Brain microvascular endothelial cell (primary cell): Measurements from ENCODE around the gene DYNC1H1.

ENCODE experiments used
- DNase-seq: peaks from one replicate; pipeline ENCODE4 v3.0.0-alpha.2; 2020
- H3K27ac ChIP-seq: fragments of 250-450 bp; sonication (Bioruptor Pico); 2 replicates; pipeline ENCODE4 v1.5.1; 2020; ENCODE audit warnings: mild to moderate bottlenecking, moderate library complexity
- H3K27me3 ChIP-seq: fragments of 250-450 bp; sonication (Bioruptor Pico); replicated peaks from 2 replicates; pipeline ENCODE4 v1.5.1; 2020; ENCODE audit warnings: mild to moderate bottlenecking
- H3K36me3 ChIP-seq: fragments of 250-450 bp; sonication (Bioruptor Pico); replicated peaks from 2 replicates; pipeline ENCODE4 v1.5.1; 2020; ENCODE audit warnings: mild to moderate bottlenecking
- H3K4me3 ChIP-seq: 2 replicates; pipeline ENCODE4 v1.5.1; 2011; ENCODE audit warnings: low read depth, mild to moderate bottlenecking, control low read depth, low read length, moderate library complexity
- CTCF ChIP-seq: IDR thresholded peaks from 2 replicates; pipeline ENCODE4 v1.5.1; 2011; ENCODE audit warnings: low read depth, mild to moderate bottlenecking, moderate library complexity, low read length, control low read depth, inconsistent platforms; ENCODE audit errors: missing control alignments
- in situ Hi-C: cut with HindIII; loops from 2 replicates; pipeline ENCODE4 v1.10.0; 2017; ENCODE audit warnings: low sequenced_read_pairs, low pct_ligation_motif_present

Gene DYNC1H1

GRCh38 chr14:102000902-102001301, 36.5 kb downstream of the DYNC1H1 start:
- TF ChIP-seq CTCF: no peak
- Histone ChIP-seq H3K27me3 (no peaks in the 10 kb centered on the region), H3K36me3 (peaks cover 89% of the 10 kb centered on the region), H3K4me3 (no peak overlapping the region), H3K27ac (no peak overlapping the region)
- in situ Hi-C loops: no loop called here
- DNase-seq: no peak

GRCh38 chr14:102005336-102005735, 41.0 kb downstream of the DYNC1H1 start:
- H3K4me3 ChIP-seq: no peak overlapping the region
- in situ Hi-C loops: no loop called here
- TF ChIP-seq CTCF: no peak
- H3K27ac ChIP-seq: no peak overlapping the region
- DNase-seq: no peak
- H3K36me3 ChIP-seq: peaks cover 93% of the 10 kb centered on the region
- no peaks in the 10 kb centered on the region for H3K27me3 ChIP-seq

- H3K36me3 ChIP-seq: peaks cover 96% of the 10 kb centered on the region
- H3K4me3 ChIP-seq: no peak overlapping the region
- no peak overlapping the region for H3K27ac ChIP-seq
- no peak for TF ChIP-seq CTCF
- in situ Hi-C loops: no loop called here
- DNase-seq: no peak
- H3K27me3 ChIP-seq: no peaks in the 10 kb centered on the region
Observed at GRCh38 chr14:102007916-102008418, 43.6 kb downstream of the DYNC1H1 start.

GRCh38 chr14:102008891-102009290, 44.5 kb downstream of the DYNC1H1 start:
- DNase-seq: no peak
- peaks cover 94% of the 10 kb centered on the region for H3K36me3 ChIP-seq
- no peak for TF ChIP-seq CTCF
- H3K4me3 ChIP-seq: no peak overlapping the region
- in situ Hi-C loops: no loop called here
- H3K27me3 ChIP-seq: no peaks in the 10 kb centered on the region
- H3K27ac ChIP-seq: no peak overlapping the region

GRCh38 chr14:102011631-102012030, 47.3 kb downstream of the DYNC1H1 start:
- DNase-seq: no peak
- H3K4me3 ChIP-seq: no peak overlapping the region
- in situ Hi-C loops: no loop called here
- no peak for TF ChIP-seq CTCF
- no peak overlapping the region for H3K27ac ChIP-seq
- H3K36me3 ChIP-seq: peaks cover 96% of the 10 kb centered on the region
- no peaks in the 10 kb centered on the region for H3K27me3 ChIP-seq

GRCh38 chr14:102012336-102012735, 48.0 kb downstream of the DYNC1H1 start:
- H3K4me3 ChIP-seq: no peak overlapping the region
- TF ChIP-seq CTCF: no peak
- no peaks in the 10 kb centered on the region for H3K27me3 ChIP-seq
- peaks cover 96% of the 10 kb centered on the region for H3K36me3 ChIP-seq
- no peak overlapping the region for H3K27ac ChIP-seq
- in situ Hi-C loops: no loop called here
- DNase-seq: no peak
